Embryonic facial prominence (tissue), 1 donor: ENCODE results near the gene SOST.
A peak's percentile ranks its signal among the peaks of the same experiment; 100 is the strongest.

ENCODE experiments used
- DNase-seq: peaks from one replicate; pipeline ENCODE4 v3.0.0-alpha.2; 2016; ENCODE audit errors: extremely low spot score

The SOST gene

GRCh38 chr17:43741636-43742035 lies 17.0 kb downstream of the SOST start:
- no peak for DNase-seq

- DNase-seq: no peak
Measured at GRCh38 chr17:43740541-43740940, 18.1 kb downstream of the SOST start.

GRCh38 chr17:43737722-43738121 lies 20.9 kb downstream of the SOST start:
- DNase-seq: no peak

GRCh38 chr17:43736389-43736788 lies 22.2 kb downstream of the SOST start:
- no peak for DNase-seq

GRCh38 chr17:43734376-43734775 lies 24.2 kb downstream of the SOST start:
- DNase-seq: no peak

GRCh38 chr17:43733956-43734355 lies 24.6 kb downstream of the SOST start:
- DNase-seq: no peak

GRCh38 chr17:43732958-43733357 lies 25.6 kb downstream of the SOST start:
- DNase-seq: no peak

- no peak for DNase-seq
Measured at GRCh38 chr17:43728081-43728480, 30.5 kb downstream of the SOST start.

GRCh38 chr17:43723697-43724359 lies 34.8 kb downstream of the SOST start:
- no peak for DNase-seq

- no peak for DNase-seq
Measured at GRCh38 chr17:43722870-43723665, 35.5 kb downstream of the SOST start.

- no peak for DNase-seq
Measured at GRCh38 chr17:43722269-43722619, 36.3 kb downstream of the SOST start.

- no peak for DNase-seq
Measured at GRCh38 chr17:43721537-43722268, 36.9 kb downstream of the SOST start.

- DNase-seq: peak; percentile 50
Measured at GRCh38 chr17:43720311-43721060, 38.1 kb downstream of the SOST start.

GRCh38 chr17:43719578-43719977 lies 39.0 kb downstream of the SOST start:
- DNase-seq: no peak

- DNase-seq: no peak
Measured at GRCh38 chr17:43718544-43718943, 40.0 kb downstream of the SOST start.

GRCh38 chr17:43717913-43718312 lies 40.7 kb downstream of the SOST start:
- DNase-seq: no peak

- no peak for DNase-seq
Measured at GRCh38 chr17:43714465-43715149, 44.0 kb downstream of the SOST start.

- no peak for DNase-seq
Measured at GRCh38 chr17:43713494-43714162, 45.0 kb downstream of the SOST start.

GRCh38 chr17:43712397-43712796 lies 46.2 kb downstream of the SOST start:
- DNase-seq: no peak

- DNase-seq: no peak
Measured at GRCh38 chr17:43710101-43710500, 48.5 kb downstream of the SOST start.

GRCh38 chr17:43709210-43709609 lies 49.4 kb downstream of the SOST start:
- DNase-seq: no peak
